HEK293 (cell line): ENCODE results near the gene BLM.
A peak's percentile ranks its signal among the peaks of the same experiment; 100 is the strongest.

ENCODE experiments used
- FEZF1 ChIP-seq: fragments of 450-650 bp; formaldehyde crosslinking; IDR thresholded peaks from 2 replicates; pipeline ENCODE4 v1.5.1; 2016; ENCODE audit warnings: missing biosample characterization, missing genetic modification characterization
- MZF1 ChIP-seq: fragments of 450-650 bp; formaldehyde crosslinking; IDR thresholded peaks from 2 replicates; pipeline ENCODE4 v1.5.1; 2017; ENCODE audit warnings: missing biosample characterization, missing genetic modification characterization, borderline replicate concordance
- RBAK ChIP-seq: fragments of 450-650 bp; formaldehyde crosslinking; IDR thresholded peaks from 2 replicates; pipeline ENCODE4 v1.5.1; 2016; ENCODE audit warnings: missing biosample characterization, missing genetic modification characterization
- SP3 ChIP-seq: fragments of 450-650 bp; formaldehyde crosslinking; IDR thresholded peaks from 2 replicates; pipeline ENCODE4 v1.5.1; 2016; ENCODE audit warnings: missing biosample characterization, missing genetic modification characterization
- TCF7L2 ChIP-seq: IDR thresholded peaks from 2 replicates; pipeline ENCODE4 v1.6.1; 2011; ENCODE audit warnings: low read depth, mild to moderate bottlenecking, inconsistent platforms, low read length, moderate library complexity, borderline replicate concordance
- ZFP37 ChIP-seq: fragments of 450-650 bp; formaldehyde crosslinking; IDR thresholded peaks from 2 replicates; pipeline ENCODE4 v1.5.1; 2016; ENCODE audit warnings: missing biosample characterization, missing genetic modification characterization
- ZFP41 ChIP-seq: fragments of 450-650 bp; formaldehyde crosslinking; IDR thresholded peaks from 2 replicates; pipeline ENCODE4 v1.5.1; 2016; ENCODE audit warnings: missing biosample characterization, missing genetic modification characterization, borderline replicate concordance
- ZNF121 ChIP-seq: fragments of 450-650 bp; formaldehyde crosslinking; IDR thresholded peaks from 2 replicates; pipeline ENCODE4 v1.5.1; 2016; ENCODE audit warnings: missing biosample characterization, missing genetic modification characterization
- ZNF202 ChIP-seq: fragments of 450-650 bp; formaldehyde crosslinking; IDR thresholded peaks from 2 replicates; pipeline ENCODE4 v1.5.1; 2016; ENCODE audit warnings: missing biosample characterization, missing genetic modification characterization, borderline replicate concordance
- ZNF211 ChIP-seq: fragments of 450-650 bp; formaldehyde crosslinking; IDR thresholded peaks from 2 replicates; pipeline ENCODE4 v1.5.1; 2016; ENCODE audit warnings: low read depth, missing biosample characterization, missing genetic modification characterization
- ZNF24 ChIP-seq: fragments of 450-650 bp; formaldehyde crosslinking; IDR thresholded peaks from 2 replicates; pipeline ENCODE4 v1.5.1; 2016; ENCODE audit warnings: missing biosample characterization, missing genetic modification characterization
- ZNF274 ChIP-seq, 2 experiments: fragments of 200-500 bp in 1 of 2; fragments of 450-650 bp in 1 of 2; sonication (Bioruptor generic) in 1 of 2; formaldehyde crosslinking in 1 of 2; IDR thresholded peaks; 2 replicates each; pipeline versions ENCODE4 v1.5.1 to v1.6.1; 2014 to 2016; ENCODE audit warnings: borderline replicate concordance in 1 of 2, inconsistent platforms in 1 of 2, low read length in 1 of 2, missing biosample characterization in 1 of 2, missing genetic modification characterization in 1 of 2
- ZNF350 ChIP-seq: fragments of 450-650 bp; formaldehyde crosslinking; IDR thresholded peaks from 2 replicates; pipeline ENCODE4 v1.5.0; 2017; ENCODE audit warnings: missing biosample characterization, mild to moderate bottlenecking, missing genetic modification characterization
- ZNF354C ChIP-seq: fragments of 450-650 bp; formaldehyde crosslinking; IDR thresholded peaks from 2 replicates; pipeline ENCODE4 v1.5.1; 2016; ENCODE audit warnings: missing biosample characterization, missing genetic modification characterization, low read depth, borderline replicate concordance
- ZNF404 ChIP-seq: fragments of 450-650 bp; formaldehyde crosslinking; IDR thresholded peaks from 2 replicates; pipeline ENCODE4 v1.5.1; 2017; ENCODE audit warnings: missing biosample characterization, missing genetic modification characterization
- ZNF423 ChIP-seq: fragments of 450-650 bp; formaldehyde crosslinking; IDR thresholded peaks from 2 replicates; pipeline ENCODE4 v1.5.1; 2016; ENCODE audit warnings: missing biosample characterization, missing genetic modification characterization
- ZNF571 ChIP-seq: fragments of 450-650 bp; formaldehyde crosslinking; IDR thresholded peaks from 2 replicates; pipeline ENCODE4 v1.5.0; 2017; ENCODE audit warnings: missing biosample characterization, missing genetic modification characterization
- ZNF621 ChIP-seq: fragments of 450-650 bp; formaldehyde crosslinking; IDR thresholded peaks from 2 replicates; pipeline ENCODE4 v1.5.1; 2017; ENCODE audit warnings: missing biosample characterization, missing genetic modification characterization
- ZNF670 ChIP-seq: fragments of 450-650 bp; formaldehyde crosslinking; IDR thresholded peaks from 2 replicates; pipeline ENCODE4 v1.5.1; 2016; ENCODE audit warnings: missing biosample characterization, missing genetic modification characterization, low read depth
- ZNF830 ChIP-seq: fragments of 450-650 bp; IDR thresholded peaks from 2 replicates; pipeline ENCODE4 v1.5.0; 2018; ENCODE audit warnings: missing biosample characterization, missing genetic modification characterization, low read depth, mild to moderate bottlenecking, moderate library complexity
- TF ChIP-seq, protein P1 (sequence below): fragments of 450-650 bp; formaldehyde crosslinking; IDR thresholded peaks from 2 replicates; pipeline ENCODE4 v1.5.1; 2016; ENCODE audit warnings: missing biosample characterization, missing genetic modification characterization, borderline replicate concordance
- TF ChIP-seq, protein P2 (sequence below): fragments of 450-650 bp; formaldehyde crosslinking; IDR thresholded peaks from 2 replicates; pipeline ENCODE4; 2016; ENCODE audit warnings: missing biosample characterization, missing genetic modification characterization
- TF ChIP-seq, protein P3 (sequence below): fragments of 450-650 bp; formaldehyde crosslinking; IDR thresholded peaks from 2 replicates; pipeline ENCODE4 v1.5.1; 2016; ENCODE audit warnings: missing biosample characterization, missing genetic modification characterization
- TF ChIP-seq, protein P4 (sequence below): fragments of 450-650 bp; formaldehyde crosslinking; IDR thresholded peaks from 2 replicates; pipeline ENCODE4 v1.5.1; 2016; ENCODE audit warnings: missing biosample characterization, missing genetic modification characterization
- TF ChIP-seq, protein P5 (sequence below): sonication (generic); formaldehyde crosslinking; IDR thresholded peaks from 2 replicates; pipeline ENCODE4 v1.8.1; 2022; ENCODE audit warnings: mild to moderate bottlenecking, moderate library complexity, missing genetic modification reagents
- TF ChIP-seq, protein P6 (sequence below): fragments of 450-650 bp; formaldehyde crosslinking; IDR thresholded peaks from 2 replicates; pipeline ENCODE4 v1.5.1; 2016; ENCODE audit warnings: missing biosample characterization, missing genetic modification characterization

The BLM gene

DNA sequence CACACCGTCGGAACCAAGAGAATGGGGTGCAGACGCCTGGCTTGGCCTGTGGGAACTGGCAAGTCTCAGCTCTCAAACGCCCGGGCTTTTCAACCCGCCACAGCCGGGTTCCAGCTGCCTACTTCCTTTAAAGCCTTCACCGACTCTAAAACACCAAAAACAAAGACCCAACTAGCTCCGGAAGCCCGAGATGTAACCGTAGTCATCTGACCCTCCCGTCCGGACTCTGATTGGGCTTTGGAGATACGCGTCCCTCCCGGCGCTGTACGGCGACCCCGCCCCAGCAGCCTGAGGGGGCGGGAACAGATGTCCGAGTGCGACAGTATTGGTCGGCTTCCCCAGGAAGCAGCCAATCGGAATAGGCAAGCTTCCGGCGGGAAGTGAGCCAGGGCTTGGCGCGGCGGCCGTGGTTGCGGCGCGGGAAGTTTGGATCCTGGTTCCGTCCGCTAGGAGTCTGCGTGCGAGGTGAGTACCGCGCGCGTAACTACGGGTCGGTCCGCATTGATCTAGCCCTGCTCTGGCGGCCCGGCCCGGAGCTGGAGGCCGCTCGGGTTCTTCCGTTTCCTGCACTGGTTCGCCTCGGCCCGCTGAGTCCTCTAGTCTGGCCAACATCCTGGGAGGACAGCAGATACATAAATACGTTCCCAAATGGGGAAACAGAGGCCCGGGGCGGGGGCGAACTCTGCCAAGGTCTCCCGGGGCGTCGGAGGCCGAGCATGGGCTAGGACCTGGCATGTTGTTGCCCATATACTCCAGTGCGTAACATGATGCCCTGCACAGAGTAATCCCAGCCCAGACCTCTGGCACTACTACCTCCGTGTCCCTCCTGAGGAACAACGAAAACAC is at the start of gene BLM (continued):
- TF ChIP-seq, protein P1, sequence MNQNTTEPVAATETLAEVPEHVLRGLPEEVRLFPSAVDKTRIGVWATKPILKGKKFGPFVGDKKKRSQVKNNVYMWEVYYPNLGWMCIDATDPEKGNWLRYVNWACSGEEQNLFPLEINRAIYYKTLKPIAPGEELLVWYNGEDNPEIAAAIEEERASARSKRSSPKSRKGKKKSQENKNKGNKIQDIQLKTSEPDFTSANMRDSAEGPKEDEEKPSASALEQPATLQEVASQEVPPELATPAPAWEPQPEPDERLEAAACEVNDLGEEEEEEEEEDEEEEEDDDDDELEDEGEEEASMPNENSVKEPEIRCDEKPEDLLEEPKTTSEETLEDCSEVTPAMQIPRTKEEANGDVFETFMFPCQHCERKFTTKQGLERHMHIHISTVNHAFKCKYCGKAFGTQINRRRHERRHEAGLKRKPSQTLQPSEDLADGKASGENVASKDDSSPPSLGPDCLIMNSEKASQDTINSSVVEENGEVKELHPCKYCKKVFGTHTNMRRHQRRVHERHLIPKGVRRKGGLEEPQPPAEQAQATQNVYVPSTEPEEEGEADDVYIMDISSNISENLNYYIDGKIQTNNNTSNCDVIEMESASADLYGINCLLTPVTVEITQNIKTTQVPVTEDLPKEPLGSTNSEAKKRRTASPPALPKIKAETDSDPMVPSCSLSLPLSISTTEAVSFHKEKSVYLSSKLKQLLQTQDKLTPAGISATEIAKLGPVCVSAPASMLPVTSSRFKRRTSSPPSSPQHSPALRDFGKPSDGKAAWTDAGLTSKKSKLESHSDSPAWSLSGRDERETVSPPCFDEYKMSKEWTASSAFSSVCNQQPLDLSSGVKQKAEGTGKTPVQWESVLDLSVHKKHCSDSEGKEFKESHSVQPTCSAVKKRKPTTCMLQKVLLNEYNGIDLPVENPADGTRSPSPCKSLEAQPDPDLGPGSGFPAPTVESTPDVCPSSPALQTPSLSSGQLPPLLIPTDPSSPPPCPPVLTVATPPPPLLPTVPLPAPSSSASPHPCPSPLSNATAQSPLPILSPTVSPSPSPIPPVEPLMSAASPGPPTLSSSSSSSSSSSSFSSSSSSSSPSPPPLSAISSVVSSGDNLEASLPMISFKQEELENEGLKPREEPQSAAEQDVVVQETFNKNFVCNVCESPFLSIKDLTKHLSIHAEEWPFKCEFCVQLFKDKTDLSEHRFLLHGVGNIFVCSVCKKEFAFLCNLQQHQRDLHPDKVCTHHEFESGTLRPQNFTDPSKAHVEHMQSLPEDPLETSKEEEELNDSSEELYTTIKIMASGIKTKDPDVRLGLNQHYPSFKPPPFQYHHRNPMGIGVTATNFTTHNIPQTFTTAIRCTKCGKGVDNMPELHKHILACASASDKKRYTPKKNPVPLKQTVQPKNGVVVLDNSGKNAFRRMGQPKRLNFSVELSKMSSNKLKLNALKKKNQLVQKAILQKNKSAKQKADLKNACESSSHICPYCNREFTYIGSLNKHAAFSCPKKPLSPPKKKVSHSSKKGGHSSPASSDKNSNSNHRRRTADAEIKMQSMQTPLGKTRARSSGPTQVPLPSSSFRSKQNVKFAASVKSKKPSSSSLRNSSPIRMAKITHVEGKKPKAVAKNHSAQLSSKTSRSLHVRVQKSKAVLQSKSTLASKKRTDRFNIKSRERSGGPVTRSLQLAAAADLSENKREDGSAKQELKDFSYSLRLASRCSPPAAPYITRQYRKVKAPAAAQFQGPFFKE (tag by site-specific recombination), result no peak
- TF ChIP-seq SP3 (tag by site-specific recombination), result peak; percentile 69
- 0 out of 2 replicates have a peak, but pooled peaks have one; percentile 69 for TF ChIP-seq ZFP37 (tag by site-specific recombination)
- no peak for TF ChIP-seq ZNF423 (tag by site-specific recombination)
- TF ChIP-seq ZNF621 (tag by site-specific recombination), result no peak
- TF ChIP-seq ZNF354C (tag by site-specific recombination), result no peak
- TF ChIP-seq FEZF1, result 0 out of 2 replicates have a peak, but pooled peaks have one; percentile 25
- TF ChIP-seq, protein P2, sequence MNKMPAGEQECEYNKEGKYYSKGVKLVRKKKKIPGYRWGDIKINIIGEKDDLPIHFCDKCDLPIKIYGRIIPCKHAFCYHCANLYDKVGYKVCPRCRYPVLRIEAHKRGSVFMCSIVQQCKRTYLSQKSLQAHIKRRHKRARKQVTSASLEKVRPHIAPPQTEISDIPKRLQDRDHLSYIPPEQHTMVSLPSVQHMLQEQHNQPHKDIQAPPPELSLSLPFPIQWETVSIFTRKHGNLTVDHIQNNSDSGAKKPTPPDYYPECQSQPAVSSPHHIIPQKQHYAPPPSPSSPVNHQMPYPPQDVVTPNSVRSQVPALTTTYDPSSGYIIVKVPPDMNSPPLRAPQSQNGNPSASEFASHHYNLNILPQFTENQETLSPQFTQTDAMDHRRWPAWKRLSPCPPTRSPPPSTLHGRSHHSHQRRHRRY (tag by site-specific recombination), result no peak
- TF ChIP-seq, protein P3, sequence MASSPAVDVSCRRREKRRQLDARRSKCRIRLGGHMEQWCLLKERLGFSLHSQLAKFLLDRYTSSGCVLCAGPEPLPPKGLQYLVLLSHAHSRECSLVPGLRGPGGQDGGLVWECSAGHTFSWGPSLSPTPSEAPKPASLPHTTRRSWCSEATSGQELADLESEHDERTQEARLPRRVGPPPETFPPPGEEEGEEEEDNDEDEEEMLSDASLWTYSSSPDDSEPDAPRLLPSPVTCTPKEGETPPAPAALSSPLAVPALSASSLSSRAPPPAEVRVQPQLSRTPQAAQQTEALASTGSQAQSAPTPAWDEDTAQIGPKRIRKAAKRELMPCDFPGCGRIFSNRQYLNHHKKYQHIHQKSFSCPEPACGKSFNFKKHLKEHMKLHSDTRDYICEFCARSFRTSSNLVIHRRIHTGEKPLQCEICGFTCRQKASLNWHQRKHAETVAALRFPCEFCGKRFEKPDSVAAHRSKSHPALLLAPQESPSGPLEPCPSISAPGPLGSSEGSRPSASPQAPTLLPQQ, result no peak
- TF ChIP-seq ZNF670 (tag by site-specific recombination), result no peak
- TF ChIP-seq, protein P4, sequence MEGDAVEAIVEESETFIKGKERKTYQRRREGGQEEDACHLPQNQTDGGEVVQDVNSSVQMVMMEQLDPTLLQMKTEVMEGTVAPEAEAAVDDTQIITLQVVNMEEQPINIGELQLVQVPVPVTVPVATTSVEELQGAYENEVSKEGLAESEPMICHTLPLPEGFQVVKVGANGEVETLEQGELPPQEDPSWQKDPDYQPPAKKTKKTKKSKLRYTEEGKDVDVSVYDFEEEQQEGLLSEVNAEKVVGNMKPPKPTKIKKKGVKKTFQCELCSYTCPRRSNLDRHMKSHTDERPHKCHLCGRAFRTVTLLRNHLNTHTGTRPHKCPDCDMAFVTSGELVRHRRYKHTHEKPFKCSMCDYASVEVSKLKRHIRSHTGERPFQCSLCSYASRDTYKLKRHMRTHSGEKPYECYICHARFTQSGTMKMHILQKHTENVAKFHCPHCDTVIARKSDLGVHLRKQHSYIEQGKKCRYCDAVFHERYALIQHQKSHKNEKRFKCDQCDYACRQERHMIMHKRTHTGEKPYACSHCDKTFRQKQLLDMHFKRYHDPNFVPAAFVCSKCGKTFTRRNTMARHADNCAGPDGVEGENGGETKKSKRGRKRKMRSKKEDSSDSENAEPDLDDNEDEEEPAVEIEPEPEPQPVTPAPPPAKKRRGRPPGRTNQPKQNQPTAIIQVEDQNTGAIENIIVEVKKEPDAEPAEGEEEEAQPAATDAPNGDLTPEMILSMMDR (tag by site-specific recombination), result peak; percentile 90
- TF ChIP-seq ZNF404 (tag by site-specific recombination), result no peak
- TF ChIP-seq ZNF211, result no peak
- TF ChIP-seq ZNF24 (tag by site-specific recombination), result no peak
- TF ChIP-seq ZNF121, result no peak
- no peak for TF ChIP-seq ZNF350 (tag by site-specific recombination)
- TF ChIP-seq, protein P5, sequence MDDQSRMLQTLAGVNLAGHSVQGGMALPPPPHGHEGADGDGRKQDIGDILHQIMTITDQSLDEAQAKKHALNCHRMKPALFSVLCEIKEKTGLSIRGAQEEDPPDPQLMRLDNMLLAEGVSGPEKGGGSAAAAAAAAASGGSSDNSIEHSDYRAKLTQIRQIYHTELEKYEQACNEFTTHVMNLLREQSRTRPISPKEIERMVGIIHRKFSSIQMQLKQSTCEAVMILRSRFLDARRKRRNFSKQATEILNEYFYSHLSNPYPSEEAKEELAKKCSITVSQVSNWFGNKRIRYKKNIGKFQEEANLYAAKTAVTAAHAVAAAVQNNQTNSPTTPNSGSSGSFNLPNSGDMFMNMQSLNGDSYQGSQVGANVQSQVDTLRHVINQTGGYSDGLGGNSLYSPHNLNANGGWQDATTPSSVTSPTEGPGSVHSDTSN (CRISPR knock-in tag), result peak; percentile 68
- TF ChIP-seq ZNF274 (IDR thresholded peaks at IDR 0.05; ENCODE audit: low read length), result no peak
- no peak for TF ChIP-seq ZNF274 (tag by site-specific recombination; IDR thresholded peaks at IDR 0.05; ENCODE audit: borderline replicate concordance)
- no peak for TF ChIP-seq TCF7L2
- no peak for TF ChIP-seq ZNF571
- TF ChIP-seq ZFP41 (tag by site-specific recombination), result no peak
- TF ChIP-seq RBAK, result no peak
- no peak for TF ChIP-seq ZNF830
- no peak for TF ChIP-seq MZF1 (tag by site-specific recombination)
- TF ChIP-seq ZNF202 (tag by site-specific recombination), result no peak
- TF ChIP-seq, protein P6, sequence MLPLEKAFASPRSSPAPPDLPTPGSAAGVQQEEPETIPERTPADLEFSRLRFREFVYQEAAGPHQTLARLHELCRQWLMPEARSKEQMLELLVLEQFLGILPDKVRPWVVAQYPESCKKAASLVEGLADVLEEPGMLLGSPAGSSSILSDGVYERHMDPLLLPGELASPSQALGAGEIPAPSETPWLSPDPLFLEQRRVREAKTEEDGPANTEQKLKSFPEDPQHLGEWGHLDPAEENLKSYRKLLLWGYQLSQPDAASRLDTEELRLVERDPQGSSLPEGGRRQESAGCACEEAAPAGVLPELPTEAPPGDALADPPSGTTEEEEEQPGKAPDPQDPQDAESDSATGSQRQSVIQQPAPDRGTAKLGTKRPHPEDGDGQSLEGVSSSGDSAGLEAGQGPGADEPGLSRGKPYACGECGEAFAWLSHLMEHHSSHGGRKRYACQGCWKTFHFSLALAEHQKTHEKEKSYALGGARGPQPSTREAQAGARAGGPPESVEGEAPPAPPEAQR (tag by site-specific recombination), result no peak
